Prostate gland (tissue), 2 donors: Measurements from ENCODE around the gene PGC. TPM values are rescaled to one million over a fixed set of nuclear protein-coding genes. Genes with fewer than 3 reads are reported as not detected.
A peak's percentile ranks its signal among the peaks of the same experiment; 100 is the strongest.

Experiments used
- DNase-seq: peaks from one replicate; pipeline ENCODE4 v3.0.0-alpha.2; 2019; ENCODE audit warnings: low spot score
- H3K27ac ChIP-seq, 2 donors: fragments of 200-600 bp; sonication (generic); 2 replicates each; pipeline ENCODE4 v1.5.1; 2017 to 2019
- H3K27me3 ChIP-seq: fragments of 200-600 bp; sonication (generic); replicated peaks from 2 replicates; pipeline ENCODE4 v1.5.1; 2019; ENCODE audit not compliant: insufficient read depth
- H3K36me3 ChIP-seq, 2 donors: fragments of 200-600 bp; sonication (generic); 1 replicate in 1 of 2; 2 replicates in 1 of 2; pipeline versions ENCODE4 v1.5.1 to v1.8.1; 2017 to 2019
- H3K4me1 ChIP-seq: fragments of 200-600 bp; sonication (generic); replicated peaks from 2 replicates; pipeline ENCODE4 v1.5.1; 2019
- H3K4me3 ChIP-seq, 2 donors: fragments of 200-600 bp; sonication (generic); 2 replicates each; pipeline ENCODE4 v1.5.1; 2017 to 2019
- H3K9me3 ChIP-seq: fragments of 200-600 bp; sonication (generic); 2 replicates; pipeline ENCODE4 v1.5.1; 2017
- POLR2A ChIP-seq: fragments of 450-650 bp; IDR thresholded peaks from one replicate; pipeline ENCODE4 v1.6.1; 2016; ENCODE audit warnings: antibody characterized with exemption, mild to moderate bottlenecking
- POLR2AphosphoS5 ChIP-seq: sonication (generic); formaldehyde crosslinking; IDR thresholded peaks from one replicate; pipeline ENCODE4 v1.6.1; 2017; ENCODE audit warnings: antibody characterized with exemption
- WGBS: methylation state at CpG from one replicate; pipeline ENCODE4 v1.1.5; 2018; 5-methylcytosine and 5-hydroxymethylcytosine counted together
- intact Hi-C: fragments of 100-400 bp; cut with DNase I; formaldehyde crosslinking; loops from one replicate; pipeline ENCODE4 v1.14.2; 2022
- total RNA-seq, 2 donors: library from RNA; depleted of rRNA; stranded (reverse); fragments of >200 nt; gene quantifications; one replicate each; pipeline ENCODE4 v1.1.0, GENCODE V29; 2016
- TF ChIP-seq, protein P1 (sequence below), 4 experiments: fragments of 200-600 bp in 2 of 4; fragments of 450-650 bp in 2 of 4; sonication (generic) in 2 of 4; IDR thresholded peaks; 1 replicate in 3 of 4; 2 replicates in 1 of 4; pipeline ENCODE4 v1.5.1; 2016 to 2019; ENCODE audit warnings: antibody characterized with exemption in 4 of 4, mild to moderate bottlenecking in 2 of 4, moderate library complexity in 2 of 4

PGC gene
- total RNA-seq, 2 donors from 2014 or later: 18.4 to 391 TPM

DNA sequence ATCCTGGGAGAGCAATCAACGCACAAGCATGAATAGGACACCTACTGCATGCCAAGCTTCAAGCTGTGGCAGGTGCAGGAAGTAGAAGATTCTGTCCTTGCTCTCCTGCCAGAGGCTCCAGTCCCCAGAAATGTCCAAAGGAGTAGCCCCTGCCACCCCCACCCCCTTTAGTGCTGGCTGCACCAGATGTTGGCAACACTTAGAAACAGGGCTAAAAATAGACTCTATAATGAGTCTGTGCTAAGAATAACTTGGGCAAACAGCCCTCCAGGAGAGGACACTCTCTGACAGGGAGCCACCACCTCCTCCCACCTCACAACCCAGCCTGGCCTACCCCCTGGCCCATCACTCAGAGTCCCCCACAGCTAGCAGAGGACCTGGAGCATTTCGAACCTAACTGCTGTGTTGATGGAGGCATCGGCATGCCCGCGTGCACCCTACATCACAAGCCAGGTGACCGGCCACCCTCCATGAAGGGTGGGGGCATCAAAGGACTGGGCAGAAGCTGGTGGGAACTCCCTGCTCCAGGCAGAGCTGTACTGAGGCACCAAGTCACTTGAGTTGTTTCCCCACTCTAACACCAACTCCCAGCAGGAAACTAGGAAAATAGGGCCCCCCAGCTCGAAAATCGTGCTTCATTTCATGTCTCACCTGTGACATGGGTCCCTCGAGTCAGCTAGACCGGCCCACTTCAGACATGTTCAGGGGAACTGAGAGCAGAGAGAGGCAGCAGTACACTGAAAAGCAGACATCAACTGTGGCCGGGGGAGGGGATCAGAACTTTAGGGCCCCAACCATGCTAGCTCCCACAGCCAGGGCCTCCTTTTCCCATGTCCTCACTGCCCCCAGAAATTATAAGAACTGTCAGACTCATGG, 30.4 kb downstream of the PGC start:
- no peak for DNase-seq
- H3K4me3 ChIP-seq: no peak overlapping the region
- intact Hi-C loops: no loop called here
- H3K27me3 ChIP-seq: no peaks in the 10 kb centered on the region
- no peaks in the 10 kb centered on the region for H3K9me3 ChIP-seq
- no peaks in the 10 kb centered on the region for H3K36me3 ChIP-seq
- TF ChIP-seq, protein P1, sequence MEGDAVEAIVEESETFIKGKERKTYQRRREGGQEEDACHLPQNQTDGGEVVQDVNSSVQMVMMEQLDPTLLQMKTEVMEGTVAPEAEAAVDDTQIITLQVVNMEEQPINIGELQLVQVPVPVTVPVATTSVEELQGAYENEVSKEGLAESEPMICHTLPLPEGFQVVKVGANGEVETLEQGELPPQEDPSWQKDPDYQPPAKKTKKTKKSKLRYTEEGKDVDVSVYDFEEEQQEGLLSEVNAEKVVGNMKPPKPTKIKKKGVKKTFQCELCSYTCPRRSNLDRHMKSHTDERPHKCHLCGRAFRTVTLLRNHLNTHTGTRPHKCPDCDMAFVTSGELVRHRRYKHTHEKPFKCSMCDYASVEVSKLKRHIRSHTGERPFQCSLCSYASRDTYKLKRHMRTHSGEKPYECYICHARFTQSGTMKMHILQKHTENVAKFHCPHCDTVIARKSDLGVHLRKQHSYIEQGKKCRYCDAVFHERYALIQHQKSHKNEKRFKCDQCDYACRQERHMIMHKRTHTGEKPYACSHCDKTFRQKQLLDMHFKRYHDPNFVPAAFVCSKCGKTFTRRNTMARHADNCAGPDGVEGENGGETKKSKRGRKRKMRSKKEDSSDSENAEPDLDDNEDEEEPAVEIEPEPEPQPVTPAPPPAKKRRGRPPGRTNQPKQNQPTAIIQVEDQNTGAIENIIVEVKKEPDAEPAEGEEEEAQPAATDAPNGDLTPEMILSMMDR (IDR thresholded peaks at IDR 0.05): no peak
- no peak overlapping the region for H3K27ac ChIP-seq
- 84% methylated on average over 11 of the region's 11 CpGs for WGBS
- peaks cover 46% of the 10 kb centered on the region for H3K4me1 ChIP-seq

- Histone ChIP-seq H3K9me3 (no peaks in the 10 kb centered on the region), H3K36me3 (no peaks in the 10 kb centered on the region), H3K27ac (no peak overlapping the region), H3K4me1 (peaks cover 49% of the 10 kb centered on the region), H3K4me3 (no peak overlapping the region), H3K27me3 (no peaks in the 10 kb centered on the region)
- intact Hi-C loops: no loop called here
- no peak for DNase-seq
- WGBS: 89% methylated on average over 5 of the region's 5 CpGs
- TF ChIP-seq, protein P1 (IDR thresholded peaks at IDR 0.05): no peak
- TF ChIP-seq POLR2A (no peak), POLR2AphosphoS5 (no peak)
These were observed 31.2 kb downstream of the PGC start for GRCh38 chr6:41715795-41716515.

DNA sequence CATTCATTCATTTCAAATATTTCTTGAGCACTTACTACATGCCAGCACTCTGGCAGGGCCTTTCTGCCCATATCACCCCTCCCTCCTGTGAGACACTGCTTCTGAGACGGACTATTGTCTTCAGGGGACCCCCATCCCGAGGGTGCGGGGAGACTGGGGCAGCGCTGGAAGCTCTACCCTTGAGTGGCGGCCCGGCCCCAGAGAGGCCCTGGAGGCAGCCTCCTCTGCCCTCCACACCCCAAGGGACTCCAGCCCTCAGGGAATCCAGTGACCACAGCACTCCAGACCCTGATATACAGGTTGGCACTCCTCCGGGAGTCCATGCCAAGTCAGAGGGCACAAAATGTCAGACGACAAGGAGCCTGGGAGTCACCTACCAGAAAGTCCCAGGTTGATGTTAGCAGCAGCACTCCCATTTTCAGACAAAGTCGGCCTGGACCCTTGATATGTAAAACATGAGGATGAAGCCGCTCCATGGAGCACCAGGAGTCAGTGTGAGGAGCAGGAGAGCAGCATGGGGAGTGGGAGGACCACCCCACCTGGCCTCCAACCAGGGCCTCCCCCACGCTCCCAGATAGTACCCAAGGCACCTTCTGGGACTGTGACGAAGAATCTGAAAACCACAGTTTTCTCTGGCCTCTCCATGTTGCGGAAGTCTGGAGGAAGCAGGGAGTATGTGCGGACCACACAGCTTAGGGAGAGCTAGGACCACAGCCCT, 32.5 kb downstream of the PGC start:
- Histone ChIP-seq H3K9me3 (no peaks in the 10 kb centered on the region), H3K27me3 (no peaks in the 10 kb centered on the region), H3K4me1 (peaks cover 42% of the 10 kb centered on the region), H3K4me3 (no peak overlapping the region), H3K27ac (no peak overlapping the region), H3K36me3 (no peaks in the 10 kb centered on the region)
- 89% methylated on average over 14 of the region's 14 CpGs for WGBS
- TF ChIP-seq POLR2AphosphoS5: no peak
- TF ChIP-seq POLR2A: no peak
- TF ChIP-seq, protein P1 (IDR thresholded peaks at IDR 0.05): no peak
- intact Hi-C loops: no loop called here
- DNase-seq: no peak

DNA sequence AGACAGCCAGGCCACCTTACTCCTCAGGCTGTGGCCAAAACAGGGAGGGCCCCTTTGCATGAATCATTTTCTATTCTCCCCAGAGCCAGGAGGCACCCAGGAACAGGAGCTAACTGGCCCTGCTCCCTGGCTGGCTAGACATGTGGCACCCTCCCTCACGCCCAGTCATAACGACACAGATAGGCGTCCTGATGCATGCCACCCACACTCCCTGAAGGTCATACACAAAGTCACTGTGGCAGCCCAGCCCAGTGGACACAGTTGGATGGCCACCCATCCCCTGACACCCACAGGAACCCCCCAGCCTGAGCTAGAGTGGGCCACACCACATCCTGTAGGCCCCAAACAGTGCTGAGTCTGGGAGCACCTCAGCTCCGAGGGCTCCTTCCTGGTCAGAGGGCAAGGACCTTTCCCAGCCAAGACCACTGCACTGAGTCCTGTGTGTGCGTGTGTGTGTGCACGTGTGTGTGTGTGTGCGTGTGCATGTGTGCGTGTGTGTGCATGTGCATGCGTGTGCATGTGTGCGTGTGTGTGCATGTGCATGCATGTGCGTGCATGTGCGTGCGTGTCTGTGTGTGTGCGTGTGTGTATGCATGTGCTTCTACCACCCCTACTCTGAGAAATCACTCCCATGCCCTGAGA, 33.4 kb downstream of the PGC start:
- TF ChIP-seq POLR2A (no peak), POLR2AphosphoS5 (no peak)
- TF ChIP-seq, protein P1 (IDR thresholded peaks at IDR 0.05): no peak
- Histone ChIP-seq H3K36me3 (no peaks in the 10 kb centered on the region), H3K27me3 (no peaks in the 10 kb centered on the region), H3K27ac (peak overlapping the region; percentile 76 to 80), H3K4me1 (peaks cover 42% of the 10 kb centered on the region), H3K9me3 (no peaks in the 10 kb centered on the region), H3K4me3 (no peak overlapping the region)
- intact Hi-C loops: no loop called here
- DNase-seq: no peak
- 67% methylated on average over 14 of the region's 14 CpGs for WGBS
